DND-41 (cell line): Measurements from ENCODE around the gene ACCS.

Source experiments
- ATAC-seq: fragments of 200-7000 bp; cut with Tn5 transposase; 3 replicates; pipeline ENCODE4 v1.9.1; 2021; ENCODE audit warnings: low read depth; ENCODE audit not compliant: insufficient read depth
- DNase-seq: peaks from one replicate; pipeline ENCODE4 v3.0.0-alpha.2; 2020
- H2AFZ ChIP-seq: 2 replicates; pipeline ENCODE4 v1.6.0; 2012; ENCODE audit warnings: low read depth, low read length
- H3K27ac ChIP-seq: 2 replicates; pipeline ENCODE4 v1.5.1; 2012; ENCODE audit warnings: low read length, inconsistent platforms
- H3K27me3 ChIP-seq: fragments of 200-600 bp; sonication (generic); 2 replicates; pipeline ENCODE4 v1.6.0; 2012; ENCODE audit warnings: low read length, mild to moderate bottlenecking, inconsistent platforms; ENCODE audit not compliant: insufficient read depth, poor library complexity
- H3K36me3 ChIP-seq: 2 replicates; pipeline ENCODE4 v1.5.1; 2012; ENCODE audit warnings: low read length, inconsistent platforms; ENCODE audit not compliant: insufficient read depth
- H3K4me1 ChIP-seq: 2 replicates; pipeline ENCODE4 v1.5.1; 2012; ENCODE audit warnings: mild to moderate bottlenecking, low read length; ENCODE audit not compliant: insufficient read depth
- H3K4me2 ChIP-seq: 2 replicates; pipeline ENCODE4 v1.6.0; 2012; ENCODE audit warnings: mild to moderate bottlenecking, moderate library complexity, low read length, inconsistent platforms; ENCODE audit not compliant: insufficient read depth
- H3K4me3 ChIP-seq, 2 experiments: fragments of 200-600 bp in 1 of 2; shearing (Covaris generic) in 1 of 2; 2 replicates each; pipeline ENCODE4 v1.5.1; 2012 to 2016; ENCODE audit warnings: inconsistent platforms in 2 of 2, low read length in 2 of 2, mild to moderate bottlenecking in 2 of 2, low read depth in 1 of 2, moderate library complexity in 1 of 2
- H3K79me2 ChIP-seq: 2 replicates; pipeline ENCODE4 v1.6.0; 2012; ENCODE audit warnings: low read length, inconsistent platforms; ENCODE audit not compliant: insufficient read depth
- H3K9ac ChIP-seq: 2 replicates; pipeline ENCODE4 v1.6.0; 2012; ENCODE audit warnings: low read depth, mild to moderate bottlenecking, inconsistent platforms, low read length, moderate library complexity
- H3K9me3 ChIP-seq: 2 replicates; pipeline ENCODE4 v1.5.1; 2012; ENCODE audit warnings: low read length, moderate library complexity, mild to moderate bottlenecking, inconsistent platforms; ENCODE audit not compliant: insufficient read depth, severe bottlenecking
- H4K20me1 ChIP-seq: 2 replicates; pipeline ENCODE4 v1.6.0; 2012; ENCODE audit warnings: low read length; ENCODE audit not compliant: insufficient read depth
- EZH2 ChIP-seq: IDR thresholded peaks from 3 replicates; pipeline ENCODE4 v1.6.1; 2012; ENCODE audit warnings: borderline replicate concordance, low read depth, mild to moderate bottlenecking, moderate library complexity, low read length, inconsistent platforms; ENCODE audit not compliant: severe bottlenecking
- TF ChIP-seq, protein P1 (sequence below): IDR thresholded peaks from 2 replicates; pipeline ENCODE4 v1.5.1; 2012; ENCODE audit warnings: borderline replicate concordance, low read length, moderate library complexity, mild to moderate bottlenecking; ENCODE audit not compliant: poor library complexity, severe bottlenecking; ENCODE audit errors: extremely low read depth

Gene ACCS, protein sequence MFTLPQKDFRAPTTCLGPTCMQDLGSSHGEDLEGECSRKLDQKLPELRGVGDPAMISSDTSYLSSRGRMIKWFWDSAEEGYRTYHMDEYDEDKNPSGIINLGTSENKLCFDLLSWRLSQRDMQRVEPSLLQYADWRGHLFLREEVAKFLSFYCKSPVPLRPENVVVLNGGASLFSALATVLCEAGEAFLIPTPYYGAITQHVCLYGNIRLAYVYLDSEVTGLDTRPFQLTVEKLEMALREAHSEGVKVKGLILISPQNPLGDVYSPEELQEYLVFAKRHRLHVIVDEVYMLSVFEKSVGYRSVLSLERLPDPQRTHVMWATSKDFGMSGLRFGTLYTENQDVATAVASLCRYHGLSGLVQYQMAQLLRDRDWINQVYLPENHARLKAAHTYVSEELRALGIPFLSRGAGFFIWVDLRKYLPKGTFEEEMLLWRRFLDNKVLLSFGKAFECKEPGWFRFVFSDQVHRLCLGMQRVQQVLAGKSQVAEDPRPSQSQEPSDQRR

DNA sequence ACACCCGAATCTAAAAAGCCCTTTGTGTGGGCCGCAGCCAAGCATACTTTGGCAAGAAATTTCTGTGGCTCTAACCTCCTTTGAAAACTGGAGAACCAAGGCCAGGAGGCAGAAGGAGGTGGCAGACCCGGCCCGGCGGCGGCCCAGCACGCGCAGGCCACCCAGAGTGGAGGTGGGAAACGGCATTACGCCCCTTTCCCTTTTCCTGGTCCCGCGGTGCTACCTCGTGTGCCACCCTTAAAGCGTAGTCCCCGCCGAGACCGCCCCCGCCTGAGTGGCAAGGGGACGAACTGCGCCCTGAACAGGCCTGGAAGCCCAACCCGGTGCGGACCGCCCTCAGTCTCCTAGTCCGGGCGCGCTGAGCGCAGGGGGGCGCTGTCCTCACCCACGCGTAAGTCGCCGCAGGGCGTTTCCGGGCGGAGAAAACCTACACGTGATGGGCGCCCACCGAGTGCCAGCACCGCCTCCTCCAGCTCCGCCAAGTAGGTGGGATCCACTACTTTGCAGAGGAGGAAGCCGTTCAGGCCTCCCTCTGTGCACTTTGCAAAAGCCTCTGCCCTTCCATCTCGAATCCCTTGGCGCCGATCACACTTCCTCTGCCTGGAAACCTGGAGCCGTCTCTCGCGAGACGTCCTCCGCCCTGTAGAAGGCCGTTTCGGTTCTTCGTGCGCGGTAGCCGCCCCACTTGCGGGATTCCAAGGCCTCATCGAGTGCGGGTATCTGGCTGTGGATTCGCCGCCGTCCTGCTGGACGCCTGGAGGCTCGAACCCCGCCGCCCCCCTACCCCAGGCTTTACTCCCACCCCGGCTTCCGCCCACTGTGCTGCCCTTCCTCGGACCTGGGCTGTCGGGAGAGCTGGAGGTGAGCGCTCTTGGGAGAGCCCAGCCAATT is at the start of gene ACCS:
Gene ACCS (plus strand): TSS at position 430 of the 891 bp plus-strand sequence. CDS start 1,358 bp downstream, outside the sequence.
- Histone ChIP-seq H3K79me2 (no peaks in the 10 kb centered on the region), H4K20me1 (no peaks in the 10 kb centered on the region), H2AFZ (no peak within 1 kb of the TSS), H3K27ac (no peak within 1 kb of the TSS), H3K9ac (no peak within 1 kb of the TSS), H3K9me3 (no peaks in the 10 kb centered on the region), H3K27me3 (peaks cover 4% of the 10 kb centered on the region), H3K4me3 (no peak within 1 kb of the TSS), H3K4me2 (no peak within 1 kb of the TSS), H3K36me3 (no peaks in the 10 kb centered on the region), H3K4me1 (no peaks in the 10 kb centered on the region)
- TF ChIP-seq, protein P1, sequence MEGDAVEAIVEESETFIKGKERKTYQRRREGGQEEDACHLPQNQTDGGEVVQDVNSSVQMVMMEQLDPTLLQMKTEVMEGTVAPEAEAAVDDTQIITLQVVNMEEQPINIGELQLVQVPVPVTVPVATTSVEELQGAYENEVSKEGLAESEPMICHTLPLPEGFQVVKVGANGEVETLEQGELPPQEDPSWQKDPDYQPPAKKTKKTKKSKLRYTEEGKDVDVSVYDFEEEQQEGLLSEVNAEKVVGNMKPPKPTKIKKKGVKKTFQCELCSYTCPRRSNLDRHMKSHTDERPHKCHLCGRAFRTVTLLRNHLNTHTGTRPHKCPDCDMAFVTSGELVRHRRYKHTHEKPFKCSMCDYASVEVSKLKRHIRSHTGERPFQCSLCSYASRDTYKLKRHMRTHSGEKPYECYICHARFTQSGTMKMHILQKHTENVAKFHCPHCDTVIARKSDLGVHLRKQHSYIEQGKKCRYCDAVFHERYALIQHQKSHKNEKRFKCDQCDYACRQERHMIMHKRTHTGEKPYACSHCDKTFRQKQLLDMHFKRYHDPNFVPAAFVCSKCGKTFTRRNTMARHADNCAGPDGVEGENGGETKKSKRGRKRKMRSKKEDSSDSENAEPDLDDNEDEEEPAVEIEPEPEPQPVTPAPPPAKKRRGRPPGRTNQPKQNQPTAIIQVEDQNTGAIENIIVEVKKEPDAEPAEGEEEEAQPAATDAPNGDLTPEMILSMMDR: no peak
- TF ChIP-seq EZH2: no peak
- ATAC-seq (no peak), DNase-seq (no peak)

GRCh38 chr11:44016546-44017442 is 49.3 kb upstream of the ACCS start:
- no peak for ATAC-seq
- DNase-seq: no peak
- no peak overlapping the region for H3K27ac ChIP-seq
- H3K9ac ChIP-seq: no peak overlapping the region
- H3K4me3 ChIP-seq: no peak overlapping the region
- peaks cover 2% of the 10 kb centered on the region for H3K27me3 ChIP-seq
- H3K4me1 ChIP-seq: no peaks in the 10 kb centered on the region
- no peak for TF ChIP-seq EZH2
- TF ChIP-seq, protein P1: no peak
- no peak overlapping the region for H3K4me2 ChIP-seq
- H4K20me1 ChIP-seq: no peaks in the 10 kb centered on the region
- no peaks in the 10 kb centered on the region for H3K36me3 ChIP-seq
- no peak overlapping the region for H2AFZ ChIP-seq
- no peaks in the 10 kb centered on the region for H3K79me2 ChIP-seq
- H3K9me3 ChIP-seq: no peaks in the 10 kb centered on the region

DNA sequence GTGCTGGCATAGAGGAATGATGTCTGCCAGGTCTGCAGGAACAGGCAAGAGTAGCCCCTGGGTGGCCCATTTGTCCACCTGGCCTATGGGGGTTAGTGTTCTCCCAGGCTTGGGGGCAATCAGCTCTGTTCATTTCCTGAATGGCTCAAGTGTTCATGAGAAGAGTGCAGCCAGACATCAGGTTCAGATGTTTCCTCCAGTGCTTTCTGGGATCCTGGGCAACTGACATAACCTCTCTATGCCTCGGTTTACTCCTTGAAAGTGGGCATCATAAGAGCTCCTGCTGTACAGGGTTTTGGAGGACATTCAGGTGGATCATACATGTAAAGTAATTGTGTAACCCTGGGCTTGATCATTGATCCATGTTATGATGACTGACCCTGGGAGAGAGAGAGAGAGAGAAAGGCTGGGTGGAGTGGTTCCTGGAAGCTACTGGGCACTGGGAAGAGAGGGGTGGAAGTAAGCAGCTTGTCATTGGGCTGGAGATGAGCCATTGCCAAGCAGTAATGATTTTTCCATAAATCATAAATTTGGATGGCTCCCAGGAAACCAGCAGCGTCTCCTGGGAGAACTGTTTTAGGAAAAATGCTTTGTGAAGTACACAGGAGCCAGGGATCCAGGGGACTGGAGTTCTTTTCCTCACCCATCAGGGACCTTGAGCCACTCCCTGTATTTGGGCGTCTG is 48.5 kb upstream of the ACCS start:
- Histone ChIP-seq H3K36me3 (no peaks in the 10 kb centered on the region), H3K27ac (no peak overlapping the region), H4K20me1 (no peaks in the 10 kb centered on the region), H3K9me3 (no peaks in the 10 kb centered on the region), H3K4me3 (no peak overlapping the region), H2AFZ (no peak overlapping the region), H3K79me2 (no peaks in the 10 kb centered on the region), H3K4me1 (no peaks in the 10 kb centered on the region), H3K4me2 (no peak overlapping the region), H3K27me3 (no peaks in the 10 kb centered on the region), H3K9ac (no peak overlapping the region)
- no peak for TF ChIP-seq EZH2
- TF ChIP-seq, protein P1: no peak
- ATAC-seq: no peak
- no peak for DNase-seq
